Nephron (organoid): ENCODE results near the gene SLC25A25.
A peak's percentile ranks its signal among the peaks of the same experiment; 100 is the strongest.

Experiments
- H3K27ac Mint-ChIP-seq, 3 experiments: 2 replicates each; pipeline ENCODE4 v1.8.0; 2020; ENCODE audit warnings: mixed read lengths in 3 of 3, mild to moderate bottlenecking in 2 of 3, moderate library complexity in 1 of 3
- H3K27me3 Mint-ChIP-seq: 2 replicates; pipeline ENCODE4 v1.8.0; 2021; ENCODE audit warnings: low read depth, mild to moderate bottlenecking, moderate library complexity, mixed read lengths
- H3K36me3 Mint-ChIP-seq: 2 replicates; pipeline ENCODE4 v1.8.0; 2020; ENCODE audit warnings: low read depth, mixed read lengths
- H3K4me1 Mint-ChIP-seq: 2 replicates; pipeline ENCODE4 v1.8.0; 2020; ENCODE audit warnings: mixed read lengths
- H3K4me3 Mint-ChIP-seq, 3 experiments: 2 replicates each; pipeline ENCODE4 v1.8.0; 2020; ENCODE audit warnings: mild to moderate bottlenecking in 3 of 3, mixed read lengths in 3 of 3, moderate library complexity in 2 of 3
- H3K9me3 Mint-ChIP-seq: 2 replicates; pipeline ENCODE4 v1.8.0; 2020; ENCODE audit warnings: mixed read lengths
- TF ChIP-seq, protein P1 (sequence below), 3 experiments: fragments of 200-600 bp; sonication (generic); IDR thresholded peaks; one replicate each; pipeline ENCODE4 v1.5.0; 2021; ENCODE audit warnings: antibody characterized with exemption in 3 of 3; ENCODE audit not compliant: unreplicated experiment in 3 of 3

The SLC25A25 gene

GRCh38 chr9:128104171-128104618 lies 36.2 kb downstream of the SLC25A25 start:
- Mint-ChIP-seq H3K4me1 (peaks cover 66% of the 10 kb centered on the region), H3K9me3 (no peaks in the 10 kb centered on the region), H3K27me3 (no peaks in the 10 kb centered on the region), H3K4me3 (peak overlapping the region in 2 of 3 experiments; percentile 34 to 52), H3K36me3 (peaks cover 33% of the 10 kb centered on the region), H3K27ac (peak overlapping the region; percentile 61 to 87 (median 86))
- TF ChIP-seq, protein P1, sequence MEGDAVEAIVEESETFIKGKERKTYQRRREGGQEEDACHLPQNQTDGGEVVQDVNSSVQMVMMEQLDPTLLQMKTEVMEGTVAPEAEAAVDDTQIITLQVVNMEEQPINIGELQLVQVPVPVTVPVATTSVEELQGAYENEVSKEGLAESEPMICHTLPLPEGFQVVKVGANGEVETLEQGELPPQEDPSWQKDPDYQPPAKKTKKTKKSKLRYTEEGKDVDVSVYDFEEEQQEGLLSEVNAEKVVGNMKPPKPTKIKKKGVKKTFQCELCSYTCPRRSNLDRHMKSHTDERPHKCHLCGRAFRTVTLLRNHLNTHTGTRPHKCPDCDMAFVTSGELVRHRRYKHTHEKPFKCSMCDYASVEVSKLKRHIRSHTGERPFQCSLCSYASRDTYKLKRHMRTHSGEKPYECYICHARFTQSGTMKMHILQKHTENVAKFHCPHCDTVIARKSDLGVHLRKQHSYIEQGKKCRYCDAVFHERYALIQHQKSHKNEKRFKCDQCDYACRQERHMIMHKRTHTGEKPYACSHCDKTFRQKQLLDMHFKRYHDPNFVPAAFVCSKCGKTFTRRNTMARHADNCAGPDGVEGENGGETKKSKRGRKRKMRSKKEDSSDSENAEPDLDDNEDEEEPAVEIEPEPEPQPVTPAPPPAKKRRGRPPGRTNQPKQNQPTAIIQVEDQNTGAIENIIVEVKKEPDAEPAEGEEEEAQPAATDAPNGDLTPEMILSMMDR (IDR thresholded peaks at IDR 0.05; ENCODE audit: unreplicated experiment in 3 of 3): no peak

GRCh38 chr9:128105538-128106175 lies 37.6 kb downstream of the SLC25A25 start:
- Mint-ChIP-seq H3K4me1 (peaks cover 60% of the 10 kb centered on the region), H3K36me3 (peaks cover 40% of the 10 kb centered on the region), H3K9me3 (no peaks in the 10 kb centered on the region), H3K27me3 (no peaks in the 10 kb centered on the region), H3K27ac (no peak overlapping the region), H3K4me3 (no peak overlapping the region)
- TF ChIP-seq, protein P1 (IDR thresholded peaks at IDR 0.05; ENCODE audit: unreplicated experiment in 3 of 3): no peak

- H3K27ac Mint-ChIP-seq: no peak overlapping the region
- TF ChIP-seq, protein P1 (IDR thresholded peaks at IDR 0.05; ENCODE audit: unreplicated experiment in 3 of 3): no peak
- no peak overlapping the region for H3K4me3 Mint-ChIP-seq
- peaks cover 56% of the 10 kb centered on the region for H3K4me1 Mint-ChIP-seq
- no peaks in the 10 kb centered on the region for H3K9me3 Mint-ChIP-seq
- H3K36me3 Mint-ChIP-seq: peaks cover 38% of the 10 kb centered on the region
- no peaks in the 10 kb centered on the region for H3K27me3 Mint-ChIP-seq
These were observed 38.3 kb downstream of the SLC25A25 start for GRCh38 chr9:128106181-128106939.

- TF ChIP-seq, protein P1 (IDR thresholded peaks at IDR 0.05; ENCODE audit: unreplicated experiment in 3 of 3): no peak
- H3K36me3 Mint-ChIP-seq: peaks cover 38% of the 10 kb centered on the region
- H3K27ac Mint-ChIP-seq: no peak overlapping the region
- no peak overlapping the region for H3K4me3 Mint-ChIP-seq
- no peaks in the 10 kb centered on the region for H3K27me3 Mint-ChIP-seq
- peaks cover 51% of the 10 kb centered on the region for H3K4me1 Mint-ChIP-seq
- no peaks in the 10 kb centered on the region for H3K9me3 Mint-ChIP-seq
These were observed 39.0 kb downstream of the SLC25A25 start for GRCh38 chr9:128106940-128107467.

DNA sequence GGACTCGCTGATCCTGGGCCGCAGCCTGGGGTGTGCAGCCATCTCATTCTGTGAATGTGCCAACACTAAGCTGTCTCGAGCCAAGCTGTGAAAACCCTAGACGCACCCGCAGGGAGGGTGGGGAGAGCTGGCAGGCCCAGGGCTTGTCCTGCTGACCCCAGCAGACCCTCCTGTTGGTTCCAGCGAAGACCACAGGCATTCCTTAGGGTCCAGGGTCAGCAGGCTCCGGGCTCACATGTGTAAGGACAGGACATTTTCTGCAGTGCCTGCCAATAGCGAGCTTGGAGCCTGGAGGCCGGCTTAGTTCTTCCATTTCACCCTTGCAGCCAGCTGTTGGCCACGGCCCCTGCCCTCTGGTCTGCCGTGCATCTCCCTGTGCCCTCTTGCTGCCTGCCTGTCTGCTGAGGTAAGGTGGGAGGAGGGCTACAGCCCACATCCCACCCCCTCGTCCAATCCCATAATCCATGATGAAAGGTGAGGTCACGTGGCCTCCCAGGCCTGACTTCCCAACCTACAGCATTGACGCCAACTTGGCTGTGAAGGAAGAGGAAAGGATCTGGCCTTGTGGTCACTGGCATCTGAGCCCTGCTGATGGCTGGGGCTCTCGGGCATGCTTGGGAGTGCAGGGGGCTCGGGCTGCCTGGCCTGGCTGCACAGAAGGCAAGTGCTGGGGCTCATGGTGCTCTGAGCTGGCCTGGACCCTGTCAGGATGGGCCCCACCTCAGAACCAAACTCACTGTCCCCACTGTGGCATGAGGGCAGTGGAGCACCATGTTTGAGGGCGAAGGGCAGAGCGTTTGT lies 39.6 kb downstream of the SLC25A25 start:
- TF ChIP-seq, protein P1 (IDR thresholded peaks at IDR 0.05; ENCODE audit: unreplicated experiment in 3 of 3): no peak
- H3K4me1 Mint-ChIP-seq: peaks cover 44% of the 10 kb centered on the region
- no peaks in the 10 kb centered on the region for H3K9me3 Mint-ChIP-seq
- H3K27me3 Mint-ChIP-seq: no peaks in the 10 kb centered on the region
- peak overlapping the region in 1 of 3 experiments; percentile 22 for H3K27ac Mint-ChIP-seq
- H3K4me3 Mint-ChIP-seq: no peak overlapping the region
- H3K36me3 Mint-ChIP-seq: peaks cover 32% of the 10 kb centered on the region
